DMS79 (cell line): ENCODE results near the gene WWC1.

Experiments used
- DNase-seq: peaks from one replicate; lab custom pipeline; 2025; lab: John Stamatoyannopoulos, UW

WWC1 gene

DNA sequence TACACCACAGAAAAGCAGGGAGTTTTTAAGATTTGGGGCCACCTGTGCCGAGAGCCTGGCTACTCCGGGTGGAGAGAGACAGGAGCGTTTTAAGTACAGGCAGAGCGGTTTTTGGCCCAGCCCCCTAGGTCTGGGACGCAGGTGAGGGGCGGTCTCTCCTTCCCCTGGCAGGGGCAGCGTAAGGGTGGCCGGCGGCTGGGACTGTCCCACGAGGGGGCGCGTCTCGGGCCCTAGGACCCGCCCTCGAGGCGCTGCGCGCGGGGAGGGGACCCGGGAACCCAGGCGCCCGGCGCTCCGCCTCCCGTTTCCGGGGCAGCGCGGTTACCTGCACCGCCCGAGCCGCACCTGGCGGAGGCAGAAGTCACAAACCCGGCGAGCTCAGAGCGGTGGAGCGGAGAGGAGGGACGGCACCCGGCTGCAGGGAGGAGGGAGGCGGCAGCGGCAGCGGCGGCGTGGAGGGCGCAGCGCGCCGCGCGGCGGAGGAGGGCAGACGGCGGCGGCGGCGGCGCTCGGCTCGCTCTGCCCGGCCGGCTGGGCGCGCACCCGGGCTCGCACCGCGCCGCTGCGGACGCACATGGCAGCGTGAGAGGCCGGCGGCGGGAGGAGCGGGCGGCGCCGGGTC, at the start of gene WWC1:
Gene WWC1, plus strand, starts transcription at position 304 of the 622 bp plus-strand sequence. CDS start 508 bp downstream, outside the sequence.
- DNase-seq, result peak; percentile 47

DNA sequence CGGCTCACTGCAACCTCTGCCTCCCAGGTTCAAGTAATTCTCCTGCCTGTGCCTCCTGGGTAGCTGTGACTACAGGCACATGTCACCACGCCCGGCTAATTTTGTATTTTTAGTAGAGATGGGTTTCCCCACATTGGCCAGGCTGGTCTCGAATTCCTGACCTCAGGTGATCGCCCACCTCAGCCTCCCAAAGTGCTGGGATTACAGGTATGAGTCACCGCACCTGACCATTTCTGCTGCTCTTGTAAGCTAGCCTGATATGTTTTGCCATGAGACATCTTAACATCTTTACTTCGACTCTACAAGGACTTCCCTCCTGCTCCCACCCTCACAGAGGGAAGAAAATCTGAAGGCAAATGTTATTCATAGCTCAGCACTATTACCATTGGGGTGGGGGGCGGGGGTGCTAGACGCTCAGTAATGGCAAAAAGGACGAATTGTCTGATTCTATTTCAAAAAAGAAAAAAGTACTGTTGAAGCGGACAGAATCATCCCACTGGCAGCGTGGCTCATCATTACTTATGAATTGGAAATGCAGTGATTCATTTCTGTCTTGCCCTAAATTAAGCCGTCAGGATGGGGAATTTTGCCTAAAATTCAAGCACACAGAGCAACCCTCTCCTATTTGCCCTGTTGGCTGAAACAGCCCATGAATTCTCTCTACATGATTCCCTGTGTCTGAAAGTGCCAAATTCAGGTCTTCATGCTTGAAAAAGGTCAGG, 46.4 kb upstream of the WWC1 start:
- DNase-seq, result no peak

DNA sequence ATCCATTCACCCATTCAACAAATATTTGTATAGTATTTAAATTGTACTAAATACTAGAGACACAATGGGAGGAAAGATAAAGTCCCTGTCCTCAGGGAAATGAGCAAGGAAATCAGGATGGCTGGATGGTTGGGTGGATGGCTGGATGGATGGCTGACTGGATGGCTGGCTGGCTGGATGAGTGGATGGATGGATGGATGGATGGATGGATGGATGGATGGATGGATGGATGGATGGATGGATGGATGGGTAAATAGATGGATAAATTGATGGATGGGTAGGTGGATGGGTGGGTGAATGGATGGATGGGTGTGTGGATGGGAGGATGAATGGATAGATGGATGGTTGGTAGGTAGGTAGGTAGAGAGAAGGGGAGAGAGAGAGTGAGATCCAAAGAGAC, 41.5 kb upstream of the WWC1 start:
- no peak for DNase-seq

DNA sequence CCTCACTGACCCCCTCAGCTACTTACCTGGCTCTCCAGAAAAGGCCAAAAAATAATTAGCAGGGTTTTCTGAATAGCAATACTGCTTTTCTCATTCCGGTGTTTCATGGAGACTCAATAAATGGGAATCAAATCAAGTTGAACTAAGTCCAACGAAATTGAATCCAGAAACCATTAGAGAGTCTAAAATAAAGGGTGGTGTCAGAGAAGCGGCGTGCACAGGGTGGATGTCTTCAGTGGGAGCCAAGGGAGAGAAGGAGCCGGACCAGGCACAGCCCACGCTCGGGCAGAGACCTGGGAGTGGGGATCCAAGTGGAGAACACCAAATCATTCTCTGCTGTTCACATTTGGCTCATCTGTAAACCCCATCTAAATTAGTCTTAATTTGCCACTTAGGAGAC, 40.2 kb upstream of the WWC1 start:
- DNase-seq, result no peak

DNA sequence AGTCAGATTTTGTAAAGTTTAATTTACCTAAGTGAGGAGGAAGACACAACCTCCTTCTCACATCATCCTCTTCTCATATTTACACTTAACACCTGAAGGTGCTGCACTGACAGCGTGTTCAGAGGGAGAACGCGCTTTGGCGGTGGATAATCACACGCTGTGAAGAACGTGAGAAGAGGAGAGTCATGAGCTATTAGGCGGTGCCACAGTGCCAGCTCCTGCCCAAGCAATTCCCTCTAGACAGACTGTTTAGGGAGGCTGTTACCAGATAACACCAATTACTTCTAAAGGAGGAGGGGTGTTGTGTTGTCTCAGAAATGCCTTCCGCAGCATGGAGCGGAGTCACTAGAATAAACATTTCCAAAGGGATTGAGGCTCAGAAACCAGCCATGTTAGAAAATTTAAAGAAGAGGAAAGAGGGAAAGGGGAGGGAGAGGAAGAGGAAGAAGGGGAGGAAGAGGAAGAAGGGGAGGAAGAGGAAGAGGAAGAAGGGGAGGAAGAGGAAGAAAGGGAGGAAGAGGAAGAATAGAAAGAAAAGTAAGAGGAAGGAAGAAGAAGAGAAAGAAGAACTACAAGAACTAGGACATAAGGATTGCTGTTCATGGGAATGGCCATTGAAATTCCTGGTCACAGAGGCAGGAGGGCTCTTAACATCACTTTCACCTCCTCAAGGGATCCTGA, 37.3 kb upstream of the WWC1 start:
- DNase-seq, result no peak

DNA sequence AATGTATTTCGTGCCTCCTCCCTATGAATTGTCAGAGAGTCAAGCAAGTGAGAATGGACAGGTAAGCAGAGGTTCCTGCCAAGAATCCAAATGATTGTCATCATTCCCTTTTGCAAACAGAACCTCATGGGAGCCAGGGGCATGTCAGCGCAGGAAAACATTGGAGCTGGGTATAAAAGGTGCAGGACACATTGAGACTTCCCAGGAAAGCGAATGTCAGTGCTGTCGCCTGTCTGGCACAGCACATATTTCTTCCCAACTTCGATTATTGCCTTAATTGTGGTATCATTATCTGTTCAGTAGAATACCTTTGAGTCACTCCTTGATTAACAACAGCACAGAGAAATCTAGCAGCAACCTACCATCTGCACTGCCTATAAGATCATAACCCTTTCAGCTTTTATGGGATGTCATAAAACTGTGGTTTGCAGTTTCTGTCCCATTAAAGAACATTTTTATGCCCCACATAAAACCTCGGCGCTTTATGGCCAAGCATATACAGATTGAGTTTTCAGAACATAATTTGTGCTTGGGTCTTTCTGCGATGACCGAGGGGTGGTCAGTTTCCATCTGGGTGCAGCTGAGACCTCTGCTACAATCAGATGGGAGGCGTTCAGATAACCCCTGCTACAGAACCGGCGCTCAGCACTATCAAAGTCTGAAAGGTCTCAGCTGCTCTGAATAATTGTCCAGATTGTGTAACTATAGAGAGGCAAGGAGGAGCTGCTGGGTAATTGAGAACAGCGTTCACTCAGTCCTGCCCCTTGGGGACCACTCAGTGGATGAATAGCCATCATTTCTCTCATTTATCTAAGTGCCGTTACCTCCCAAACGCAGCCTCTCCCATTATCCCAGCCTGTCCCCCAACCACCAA, 30.9 kb upstream of the WWC1 start:
- no peak for DNase-seq

DNA sequence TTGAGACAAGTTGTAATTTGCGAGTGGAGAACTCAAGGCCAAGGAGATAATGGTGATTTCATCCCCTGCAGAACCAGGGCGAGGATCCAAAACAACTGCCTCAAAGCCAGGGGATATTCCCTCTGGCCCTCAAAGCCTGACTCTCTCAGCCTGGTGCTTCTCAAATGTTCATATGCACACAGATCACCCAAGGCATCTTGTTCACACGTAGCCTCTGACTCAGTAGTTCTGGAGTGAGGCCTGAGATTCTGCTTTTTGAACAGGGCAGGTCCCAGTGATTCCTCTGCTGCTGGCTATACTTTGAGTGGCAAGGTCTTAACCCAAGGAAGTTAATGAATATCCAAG, 30.2 kb upstream of the WWC1 start:
- DNase-seq, result no peak

DNA sequence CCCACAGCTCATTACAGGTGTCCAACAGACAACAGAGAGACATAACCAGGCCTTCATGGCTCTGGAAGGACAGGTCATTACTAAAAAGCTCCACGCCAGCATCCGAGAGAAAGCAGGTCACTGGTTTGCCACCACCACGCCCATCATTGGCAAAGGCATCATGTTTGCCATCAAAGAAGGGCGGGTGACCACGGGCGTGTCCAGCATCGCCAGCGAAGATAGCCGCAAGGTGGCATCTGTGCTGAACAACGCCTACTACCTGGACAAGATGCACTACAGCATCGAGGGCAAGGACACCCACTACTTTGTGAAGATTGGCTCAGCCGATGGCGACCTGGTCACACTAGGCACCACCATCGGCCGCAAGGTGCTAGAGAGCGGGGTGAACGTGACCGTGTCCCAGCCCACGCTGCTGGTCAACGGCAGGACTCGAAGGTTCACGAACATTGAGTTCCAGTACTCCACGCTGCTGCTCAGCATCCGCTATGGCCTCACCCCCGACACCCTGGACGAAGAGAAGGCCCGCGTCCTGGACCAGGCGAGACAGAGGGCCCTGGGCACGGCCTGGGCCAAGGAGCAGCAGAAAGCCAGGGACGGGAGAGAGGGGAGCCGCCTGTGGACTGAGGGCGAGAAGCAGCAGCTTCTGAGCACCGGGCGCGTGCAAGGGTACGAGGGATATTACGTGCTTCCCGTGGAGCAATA, 29.3 kb upstream of the WWC1 start:
- no peak for DNase-seq

DNA sequence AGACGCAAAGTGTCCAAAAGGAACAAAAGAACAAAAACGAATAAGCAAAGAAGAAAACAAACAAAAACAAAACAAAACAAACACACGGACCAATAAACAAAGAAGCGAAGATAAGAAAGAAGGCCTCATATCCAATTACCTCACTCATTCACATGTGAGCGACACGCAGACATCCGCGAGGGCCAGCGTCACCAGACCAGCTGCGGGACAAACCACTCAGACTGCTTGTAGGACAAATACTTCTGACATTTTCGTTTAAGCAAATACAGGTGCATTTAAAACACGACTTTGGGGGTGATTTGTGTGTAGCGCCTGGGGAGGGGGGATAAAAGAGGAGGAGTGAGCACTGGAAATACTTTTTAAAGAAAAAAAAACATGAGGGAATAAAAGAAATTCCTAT, 28.3 kb upstream of the WWC1 start:
- DNase-seq, result no peak

DNA sequence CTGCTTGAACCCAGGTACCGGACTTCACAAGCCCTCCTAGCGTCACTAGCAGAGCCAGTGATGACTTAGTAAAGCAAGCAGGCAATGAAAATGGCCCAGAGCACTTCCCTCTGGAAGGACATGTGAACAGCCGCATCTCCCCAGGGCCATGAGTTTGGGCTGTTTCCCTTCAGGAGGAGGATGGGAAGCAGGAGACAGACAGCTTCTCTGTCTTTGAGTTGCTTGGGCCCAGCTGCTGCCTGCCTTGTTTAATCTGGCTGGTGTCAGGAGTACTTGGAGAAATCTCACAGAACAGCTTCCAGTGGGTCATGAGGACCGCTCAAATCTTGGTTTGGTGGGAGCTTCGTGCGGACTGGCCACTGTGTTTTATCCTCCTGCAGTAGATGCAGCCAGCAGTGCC, 25.4 kb upstream of the WWC1 start:
- no peak for DNase-seq

DNA sequence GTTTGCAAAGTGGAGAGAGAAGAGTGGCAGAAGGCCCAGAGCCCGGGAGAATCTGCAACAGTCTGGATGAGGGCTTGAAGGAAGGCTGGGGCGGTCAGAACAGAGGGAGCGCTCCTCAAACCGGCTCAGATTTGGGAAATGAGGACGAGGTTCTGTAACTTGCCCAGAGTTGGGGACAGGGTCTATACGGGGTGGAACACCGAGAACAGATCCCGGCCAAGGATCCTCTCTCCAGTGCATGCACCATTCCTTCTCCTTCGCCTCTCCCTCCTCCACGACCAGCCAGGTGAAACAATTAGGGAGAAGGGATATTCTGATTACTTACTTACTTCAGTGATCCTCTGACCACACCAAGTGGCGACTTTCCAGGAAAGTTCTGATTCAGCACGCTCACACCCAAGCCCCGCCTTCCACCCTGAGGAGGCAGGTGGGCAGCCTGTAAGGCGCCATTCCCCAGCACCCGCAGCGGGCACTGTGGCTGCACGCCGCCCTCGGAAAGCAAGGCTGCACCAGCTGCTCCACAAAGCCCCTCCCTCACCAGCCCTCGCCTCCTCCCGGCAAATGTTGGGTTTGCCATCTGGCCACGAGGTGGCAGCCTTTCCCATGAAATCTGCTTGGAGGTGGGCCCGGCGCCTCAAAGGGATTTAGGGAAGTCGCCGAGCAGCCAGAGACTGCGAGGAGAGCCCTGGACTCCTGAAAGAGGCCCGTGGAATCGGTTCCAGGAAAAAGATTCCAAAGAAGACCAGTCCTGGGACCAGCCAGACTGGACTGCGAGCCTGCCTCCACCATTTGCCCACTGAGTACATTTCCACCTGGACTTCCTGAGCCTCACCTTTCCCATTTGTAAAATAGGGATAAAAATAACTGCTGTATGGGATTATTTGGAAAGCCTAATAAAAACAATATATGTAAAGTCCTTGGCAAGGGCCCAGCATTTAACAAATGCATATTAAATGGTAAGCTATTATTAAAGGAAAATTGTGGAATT, 22.2 kb upstream of the WWC1 start:
- peak; percentile 84 for DNase-seq

DNA sequence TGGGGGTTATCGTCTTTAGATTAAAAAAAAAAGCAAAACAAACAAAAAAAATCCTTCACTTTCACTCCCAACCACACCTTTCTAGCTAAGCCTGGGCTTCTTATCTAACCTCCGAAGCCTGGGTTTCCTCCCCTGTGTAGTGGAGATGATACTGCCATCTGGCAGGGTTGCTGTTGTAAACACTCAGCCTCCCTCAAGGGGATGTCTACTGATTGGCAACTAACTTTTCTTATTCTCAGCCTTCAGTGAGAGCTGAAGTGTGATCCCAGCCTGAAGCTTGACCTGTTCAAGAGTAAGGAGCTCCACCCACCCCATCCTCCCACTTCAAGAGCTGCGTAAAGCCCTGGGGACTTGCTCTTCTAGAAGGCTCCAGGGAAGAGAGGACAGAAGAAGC, 21.5 kb upstream of the WWC1 start:
- DNase-seq, result peak; percentile 24

DNA sequence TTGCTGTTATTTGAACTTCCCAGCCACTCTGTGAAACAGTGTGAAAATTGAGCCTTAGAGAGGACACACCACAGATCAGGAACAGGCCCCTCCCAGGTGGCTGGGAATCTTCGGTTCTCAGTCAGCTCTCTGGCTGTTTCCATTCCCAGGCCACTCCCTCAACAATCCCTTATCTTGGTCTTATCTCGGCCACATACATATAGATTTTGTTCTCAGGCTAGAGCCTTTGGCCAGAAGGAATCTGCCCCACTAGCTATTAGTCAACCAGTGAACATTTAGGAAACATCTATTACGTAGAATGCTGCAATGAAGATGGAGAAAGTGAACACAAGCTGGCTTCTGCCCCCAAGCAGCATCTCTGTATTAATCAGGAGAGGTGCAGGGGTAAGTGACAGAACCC, 21.0 kb upstream of the WWC1 start:
- DNase-seq, result no peak

DNA sequence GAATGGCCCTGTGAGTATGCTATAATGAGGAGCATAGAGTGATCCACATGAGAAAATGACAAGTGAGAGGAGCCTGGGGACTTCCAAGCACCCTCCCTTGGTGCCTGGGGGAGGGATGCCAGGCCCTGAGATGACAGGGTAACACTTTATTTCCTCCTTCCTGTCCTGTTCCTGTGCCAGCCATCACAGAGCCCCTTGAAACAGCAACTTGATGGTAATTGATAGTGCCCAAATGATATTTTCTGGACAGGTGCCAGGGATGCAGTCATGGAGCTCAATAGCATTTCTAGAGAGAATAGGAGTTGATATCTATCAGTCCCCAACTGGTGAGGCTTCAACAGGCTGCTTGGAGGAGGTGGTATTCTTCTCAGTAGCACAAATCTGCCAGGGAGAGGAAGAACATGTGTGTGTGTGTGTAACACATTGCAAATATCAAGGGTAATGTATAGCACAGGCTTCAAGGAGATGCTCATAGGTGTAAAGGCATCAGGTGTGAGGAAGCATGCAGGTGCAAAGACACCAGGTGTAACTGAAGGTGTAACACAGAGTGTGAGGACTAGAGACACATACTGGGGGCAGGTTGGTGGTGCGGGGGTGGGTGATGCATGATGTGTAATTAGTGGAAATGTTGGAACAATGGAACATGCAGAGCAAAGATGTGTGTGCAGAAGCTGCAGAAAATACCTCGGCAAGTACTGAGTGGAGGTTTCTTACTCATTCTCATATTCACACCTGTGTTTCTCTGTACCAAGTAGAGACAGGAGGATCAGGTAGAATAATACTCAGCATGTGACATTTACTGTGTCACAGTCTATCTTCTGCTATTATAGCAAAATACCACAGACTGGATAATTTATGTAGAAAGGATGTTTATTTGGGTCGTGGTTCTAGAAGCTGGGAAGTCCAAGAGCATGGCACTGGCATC, 18.1 kb upstream of the WWC1 start:
- DNase-seq, result no peak

DNA sequence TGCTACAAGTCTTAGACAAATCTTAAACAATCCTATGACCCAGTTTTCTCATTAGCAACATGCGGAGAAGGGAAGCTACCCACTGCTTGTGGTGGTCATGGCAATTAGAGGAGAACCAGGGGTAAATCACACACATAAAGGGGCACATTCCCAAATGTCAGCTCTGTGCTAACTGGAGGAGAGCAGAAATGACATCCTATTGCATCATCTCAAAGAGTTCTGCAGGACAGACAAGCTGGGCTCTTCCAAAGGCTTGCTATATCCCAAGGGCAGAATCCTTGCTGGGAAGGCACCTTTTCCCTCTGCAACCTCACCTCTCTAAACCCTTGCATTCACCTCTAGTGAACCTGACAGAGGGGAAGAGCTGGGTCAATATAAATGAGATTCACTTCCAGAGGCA, 17.0 kb upstream of the WWC1 start:
- DNase-seq, result no peak

DNA sequence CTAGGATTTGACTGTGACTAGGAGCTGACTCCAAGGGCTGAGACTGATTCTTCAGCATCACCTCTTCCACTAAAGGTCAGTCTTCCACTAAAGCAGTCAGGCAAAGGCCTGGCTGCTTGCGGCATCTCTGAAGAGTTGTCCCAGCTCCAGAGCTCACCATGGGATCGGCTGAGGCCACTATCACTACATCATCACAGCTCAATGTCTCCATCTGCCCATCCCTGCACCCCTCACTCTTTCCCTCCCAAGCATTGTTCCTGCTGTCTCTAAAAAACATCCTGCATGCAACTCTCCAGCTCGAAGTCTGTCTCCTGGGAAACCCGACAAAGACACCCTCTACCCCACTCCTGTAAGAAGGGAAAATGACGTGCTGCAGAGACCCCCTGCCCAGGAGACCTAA, 15.5 kb upstream of the WWC1 start:
- no peak for DNase-seq

DNA sequence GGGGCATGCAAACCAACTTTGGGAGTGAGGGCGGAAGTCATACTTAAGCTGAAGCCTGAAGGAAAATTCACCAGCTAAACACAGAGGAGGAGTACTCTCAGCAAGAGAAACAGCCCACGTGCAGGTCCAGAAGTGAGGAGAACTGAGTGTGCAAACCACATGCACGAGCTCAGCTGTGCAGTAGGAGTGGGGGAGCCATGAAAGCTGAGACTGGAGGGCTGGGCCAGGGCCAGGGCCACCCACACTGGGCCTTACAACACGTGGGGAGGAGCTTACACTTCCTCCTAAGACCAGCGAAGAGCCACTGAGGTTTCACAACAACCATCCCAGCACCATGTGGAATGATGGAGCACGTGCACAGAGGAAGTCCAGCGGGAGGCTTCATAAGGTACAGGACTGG, 9.3 kb upstream of the WWC1 start:
- no peak for DNase-seq

DNA sequence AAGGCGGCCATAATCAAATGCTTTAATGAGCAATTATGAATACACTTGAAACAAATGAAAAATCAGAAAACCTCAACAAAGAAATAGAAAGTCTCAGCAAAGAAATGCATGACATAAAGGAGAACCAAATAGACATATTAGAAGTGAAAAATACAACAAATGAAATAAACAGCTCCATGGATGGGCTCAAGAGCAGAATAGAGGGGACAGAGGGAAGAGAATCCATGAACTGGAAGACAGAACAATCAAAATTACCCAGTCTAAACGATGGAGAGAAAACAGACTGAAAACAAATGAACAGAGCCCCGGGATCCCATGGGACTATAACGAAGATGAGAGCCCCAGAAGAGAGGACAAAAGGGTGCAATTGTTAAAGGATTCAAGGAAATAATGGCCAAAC, 6.6 kb upstream of the WWC1 start:
- no peak for DNase-seq

DNA sequence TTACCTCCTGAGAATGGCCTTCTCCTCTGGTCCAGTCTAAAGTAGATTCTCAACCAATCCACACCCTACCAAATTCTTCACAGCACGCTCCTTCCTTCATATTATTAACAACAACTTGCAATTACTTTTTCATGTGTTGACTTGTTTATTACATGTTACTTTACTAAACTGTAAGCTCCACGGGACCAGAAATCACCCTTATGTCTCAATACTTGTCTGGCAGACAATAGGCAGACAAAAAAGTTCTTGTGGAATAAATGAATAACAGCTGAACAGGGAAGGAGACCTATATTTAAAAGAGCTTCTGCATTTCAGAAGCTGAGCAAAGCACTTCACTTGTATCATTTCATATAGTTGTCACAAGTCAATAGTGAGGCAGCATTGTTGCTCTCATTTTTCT, 5.7 kb upstream of the WWC1 start:
- no peak for DNase-seq

DNA sequence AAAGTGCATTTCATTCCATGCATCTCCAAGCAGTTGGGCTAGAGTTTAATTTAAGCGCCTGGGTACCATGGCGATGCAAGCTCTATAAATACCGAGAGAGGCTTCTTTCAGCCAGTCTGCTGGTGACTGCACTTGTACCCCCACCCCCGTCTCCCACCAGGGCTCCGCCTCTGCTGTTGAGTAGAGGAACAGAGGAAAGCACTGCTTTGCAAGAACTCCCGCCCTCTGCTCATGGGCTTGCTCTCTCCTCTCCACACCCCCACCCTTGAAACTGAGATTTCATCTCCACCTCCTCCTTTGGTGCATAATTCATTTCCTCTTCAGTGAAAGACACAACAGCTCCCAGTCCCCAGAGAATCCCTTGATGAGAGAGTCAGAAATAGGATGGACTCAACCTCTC, 5.1 kb upstream of the WWC1 start:
- DNase-seq, result no peak
